ENCODE measurements around the gene ALDH1A3.
"Not testable (repeated sequence)": the region's sequence is repeated elsewhere in the genome, so short reads cannot be mapped to it uniquely, and the experiment has no call there.

The ALDH1A3 gene

GRCh38 chr15:100879464-100880138 lies at the start of gene ALDH1A3:
ALDH1A3 (plus strand) TSS chr15:100879831; CDS start chr15:100879908, 77 bp downstream.
- Histone ChIP-seq H3K4me3 (peak within 1 kb of the TSS; percentile 27 to 51 (median 42)), H3K27ac (peak within 1 kb of the TSS in 1 of 21 experiments; percentile 3)

DNA sequence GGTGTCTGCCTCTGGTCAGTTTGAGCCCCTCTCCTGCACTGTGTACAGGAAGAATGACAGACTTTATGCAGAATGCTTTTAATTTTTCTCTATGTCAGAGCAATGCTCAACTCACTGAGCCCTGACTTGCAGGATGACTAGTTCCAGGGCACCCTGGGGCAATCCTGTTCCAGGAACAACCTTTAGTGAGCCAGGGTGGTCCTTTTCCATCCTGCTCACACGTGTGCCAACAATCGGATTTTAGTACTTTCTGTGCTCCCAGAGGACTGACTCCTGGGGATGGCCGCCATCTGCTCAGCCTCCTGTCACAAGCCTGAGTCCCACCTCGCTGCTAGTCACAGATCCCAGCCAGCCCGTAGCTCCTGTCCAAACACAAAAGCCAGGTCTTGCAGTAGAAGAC lies 48.2 kb upstream of the ALDH1A3 start:
- Histone ChIP-seq H3K27ac (peak overlapping the region in 2 of 21 experiments; percentile 2 to 62), H3K4me3 (no peak overlapping the region)

GRCh38 chr15:100832149-100832942 lies 47.3 kb upstream of the ALDH1A3 start:
- no peak overlapping the region for H3K4me3 ChIP-seq
- no peak overlapping the region for H3K27ac ChIP-seq

- Histone ChIP-seq H3K27ac (no peak overlapping the region), H3K4me3 (no peak overlapping the region)
Observed at GRCh38 chr15:100833417-100834389, 45.9 kb upstream of the ALDH1A3 start.

DNA sequence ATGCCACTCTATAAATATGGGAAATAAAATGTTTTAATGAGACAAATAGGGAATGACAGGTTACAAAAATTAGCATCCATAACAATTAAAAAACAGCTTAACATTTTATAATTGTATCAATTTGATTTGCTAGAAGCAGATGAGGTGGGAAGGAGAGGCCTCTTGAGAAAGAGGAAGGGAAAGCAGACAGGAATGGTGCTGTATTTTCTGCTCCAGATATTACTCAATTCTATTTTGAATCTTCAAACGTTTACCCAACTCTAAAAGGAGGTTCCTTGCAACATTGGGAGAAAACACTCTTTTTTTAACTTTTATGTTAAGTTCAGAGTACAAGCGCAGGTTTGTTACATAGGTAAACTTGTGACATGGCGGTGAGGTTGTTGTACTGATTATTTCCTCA lies 44.9 kb upstream of the ALDH1A3 start:
- Histone ChIP-seq H3K4me3 (no peak overlapping the region), H3K27ac (no peak overlapping the region)

DNA sequence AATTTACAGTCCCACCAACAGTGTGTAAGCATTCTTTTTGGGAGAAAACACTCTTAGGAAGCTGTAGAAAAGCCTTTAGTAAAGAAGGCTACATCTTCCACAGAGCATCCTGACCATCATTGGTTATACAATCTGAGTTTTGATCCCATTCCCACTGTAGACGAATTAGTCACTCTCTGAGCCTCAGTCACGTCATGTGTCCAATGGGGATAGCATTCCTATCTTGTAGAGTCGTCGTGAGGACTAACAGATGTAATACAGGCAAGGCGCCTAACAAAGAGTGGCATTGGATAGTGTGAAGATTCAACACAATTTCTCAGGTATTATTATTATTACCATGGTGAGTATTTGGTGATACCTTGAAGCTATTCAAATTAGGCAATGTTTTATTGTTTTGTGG lies 44.0 kb upstream of the ALDH1A3 start:
- no peak overlapping the region for H3K27ac ChIP-seq
- H3K4me3 ChIP-seq: no peak overlapping the region

- Histone ChIP-seq H3K27ac (no peak overlapping the region), H3K4me3 (no peak overlapping the region)
Observed at GRCh38 chr15:100836501-100836900, 43.1 kb upstream of the ALDH1A3 start.

DNA sequence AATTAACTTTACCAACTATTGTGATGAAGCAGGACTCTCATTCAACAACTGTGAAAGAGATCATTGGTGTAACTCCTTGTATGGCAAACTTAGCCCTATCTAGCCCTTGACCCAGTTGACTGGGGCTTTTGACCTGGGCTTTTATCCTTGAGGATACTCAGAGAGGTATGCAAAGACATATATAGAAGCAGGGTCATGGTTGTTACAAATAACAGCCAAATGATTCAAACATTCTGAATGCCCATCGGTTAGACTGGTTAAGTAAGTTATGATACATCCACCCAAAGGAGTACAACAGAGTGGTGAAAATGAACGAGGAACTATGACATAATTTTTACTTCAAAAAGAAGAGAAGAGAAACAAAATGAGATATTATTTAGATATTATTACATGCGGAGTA lies 38.2 kb upstream of the ALDH1A3 start:
- Histone ChIP-seq H3K4me3 (no peak overlapping the region), H3K27ac (no peak overlapping the region)

DNA sequence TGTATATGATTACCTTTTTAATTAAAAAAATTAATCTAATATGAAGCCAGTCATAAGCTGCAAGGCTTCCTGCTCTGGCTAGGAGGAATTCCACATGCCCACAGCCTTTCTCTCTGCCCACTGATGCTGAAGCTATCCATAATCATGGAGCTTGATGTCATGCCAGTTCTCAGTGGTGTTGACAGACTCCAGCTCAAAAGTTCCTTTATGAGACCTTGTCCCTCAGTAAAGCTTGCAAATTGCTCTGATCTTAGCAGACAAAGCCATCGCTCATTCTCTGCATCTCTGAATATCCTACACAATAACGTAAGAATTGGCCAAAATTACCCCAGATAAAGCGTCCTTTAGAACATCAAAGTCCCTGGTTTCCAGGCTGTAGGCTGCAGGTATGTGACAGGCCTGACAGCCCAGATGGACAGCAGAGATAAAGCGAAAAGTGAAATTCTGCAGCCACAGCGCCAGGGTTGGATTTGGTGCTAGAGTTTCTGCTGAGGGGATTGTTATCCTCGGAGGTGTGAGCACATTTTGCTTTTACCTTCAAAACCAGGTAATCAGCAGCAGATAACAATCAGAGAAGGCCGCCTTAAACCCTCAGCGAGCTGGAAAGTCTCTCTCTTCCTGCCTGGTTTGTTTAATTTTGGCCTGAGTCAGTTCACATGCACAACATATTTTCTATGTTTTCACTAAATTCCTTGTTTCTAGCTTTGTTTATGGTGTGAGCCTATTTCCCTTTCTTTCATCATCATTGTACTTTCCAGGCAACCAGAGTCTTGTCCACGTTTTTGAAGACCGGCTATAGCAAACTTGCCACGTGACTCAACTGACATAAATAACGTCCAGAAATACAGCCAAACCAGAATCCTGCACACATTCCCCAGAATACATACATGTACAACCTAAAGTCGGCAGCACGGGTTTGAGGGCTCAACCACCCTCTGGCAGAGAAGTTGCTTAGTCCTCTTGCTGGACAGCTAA lies 36.6 kb upstream of the ALDH1A3 start:
- H3K4me3 ChIP-seq: no peak overlapping the region
- H3K27ac ChIP-seq: no peak overlapping the region

- Histone ChIP-seq H3K4me3 (no peak overlapping the region), H3K27ac (no peak overlapping the region)
Observed at GRCh38 chr15:100844167-100844566, 35.5 kb upstream of the ALDH1A3 start.

GRCh38 chr15:100844778-100845177 lies 34.9 kb upstream of the ALDH1A3 start:
- no peak overlapping the region for H3K27ac ChIP-seq
- no peak overlapping the region for H3K4me3 ChIP-seq

DNA sequence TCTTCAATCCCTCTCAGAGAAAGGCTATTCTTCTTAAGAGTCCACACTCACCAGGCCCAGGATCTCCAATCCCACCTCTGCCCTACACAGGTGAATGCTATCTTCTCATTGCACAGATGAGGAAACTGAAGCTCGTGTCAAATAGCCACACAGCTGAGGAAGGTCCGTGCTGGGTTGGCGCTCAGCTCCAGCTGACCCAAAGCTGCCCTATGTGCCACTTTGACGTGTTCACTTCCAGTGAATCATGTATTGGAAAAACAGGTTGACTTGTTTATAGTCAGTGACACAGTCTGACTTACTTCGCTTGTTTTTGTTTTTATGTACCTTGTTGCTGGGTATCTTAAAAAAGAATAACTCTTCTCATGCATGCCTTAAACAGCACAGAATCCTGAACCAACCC lies 32.4 kb upstream of the ALDH1A3 start:
- H3K27ac ChIP-seq: no peak overlapping the region
- no peak overlapping the region for H3K4me3 ChIP-seq

- H3K4me3 ChIP-seq: peak overlapping the region; percentile 31 to 55 (median 47)
- H3K27ac ChIP-seq: peak overlapping the region in 6 of 21 experiments; percentile 1 to 54 (median 46)
Observed at GRCh38 chr15:100849021-100849854, 30.4 kb upstream of the ALDH1A3 start.

- Histone ChIP-seq H3K27ac (peak overlapping the region in 6 of 21 experiments; percentile 1 to 54 (median 37)), H3K4me3 (peak overlapping the region; percentile 31 to 55 (median 47))
Observed at GRCh38 chr15:100849855-100850218, 29.8 kb upstream of the ALDH1A3 start.

GRCh38 chr15:100851428-100852015 lies 28.1 kb upstream of the ALDH1A3 start:
- H3K27ac ChIP-seq, H3K4me3 ChIP-seq: not testable (repeated sequence)

DNA sequence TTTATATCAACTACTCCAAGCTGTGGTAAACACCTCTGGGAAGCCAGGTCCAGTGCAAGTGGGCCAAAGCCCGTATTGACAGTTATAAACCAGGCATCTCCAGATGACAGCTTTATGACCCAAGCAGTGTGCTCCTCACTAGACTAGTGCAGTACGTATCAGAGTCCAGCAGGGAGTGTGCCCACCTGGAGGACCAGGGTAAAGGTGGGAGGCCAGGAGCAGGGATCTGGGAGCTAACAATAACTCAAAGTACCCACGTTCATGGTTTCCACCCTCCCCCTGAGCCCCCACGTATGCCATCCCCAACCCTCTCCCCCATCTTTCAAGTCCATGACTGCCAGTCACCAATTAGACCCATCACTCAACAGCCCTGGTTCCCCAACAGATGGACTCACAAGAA lies 27.0 kb upstream of the ALDH1A3 start:
- Histone ChIP-seq H3K27ac (no peak overlapping the region), H3K4me3 (no peak overlapping the region)

DNA sequence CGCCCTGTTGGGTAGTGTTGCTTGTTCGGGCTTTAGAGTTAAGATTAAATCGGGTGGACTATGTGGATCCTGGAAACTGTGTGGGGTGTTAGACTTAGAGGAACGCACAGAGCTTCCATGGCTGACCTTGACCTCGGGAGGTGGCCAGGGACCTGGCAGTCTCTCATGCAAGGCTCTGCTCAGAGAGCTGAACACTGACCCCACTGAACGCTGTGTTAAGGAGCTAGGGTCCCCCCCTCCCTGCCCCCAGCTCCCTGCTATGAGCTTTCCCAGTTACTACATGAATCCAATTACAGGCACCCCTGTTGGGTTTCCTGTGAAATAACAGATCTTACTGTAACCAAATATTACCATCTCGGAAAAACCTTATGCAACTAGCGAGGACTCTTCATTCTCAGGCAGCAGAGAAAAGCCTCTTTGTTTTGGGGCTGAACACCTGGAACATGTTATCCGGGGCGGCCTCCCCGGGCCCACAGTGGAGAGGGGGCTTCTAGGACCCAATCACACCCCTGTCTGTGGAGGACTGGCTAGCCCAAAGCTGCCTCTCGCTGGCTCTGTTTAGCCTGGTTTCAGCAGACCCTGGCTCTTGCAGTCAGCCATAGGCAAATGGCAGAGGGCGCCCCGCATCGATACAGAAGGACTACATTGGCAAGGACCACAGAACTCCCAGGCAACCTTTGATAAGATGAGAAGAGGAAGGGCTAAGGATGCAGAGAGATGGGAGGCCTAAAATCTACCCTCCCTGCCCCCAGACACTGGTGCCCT lies 25.8 kb upstream of the ALDH1A3 start:
- H3K27ac ChIP-seq: no peak overlapping the region
- no peak overlapping the region for H3K4me3 ChIP-seq

Measured in skin epidermis (tissue), 12 donors.